Esophagus muscularis mucosa (tissue), 4 donors: ENCODE data around the gene TSSK2. TPM values are rescaled to one million over a fixed set of nuclear protein-coding genes. Genes with fewer than 3 reads are reported as not detected.

Experiments
- DNase-seq: peaks from one replicate; pipeline ENCODE4 v3.0.0-alpha.2; 2017; ENCODE audit errors: extremely low spot score
- H3K27ac ChIP-seq, 4 donors: fragments of 200-600 bp; sonication (generic); replicated peaks in 1 of 4; 1 replicate in 3 of 4; 2 replicates in 1 of 4; pipeline ENCODE4 v1.5.1; 2016 to 2019; ENCODE audit warnings: mild to moderate bottlenecking in 1 of 4
- H3K27me3 ChIP-seq, 4 donors: fragments of 200-600 bp; sonication (generic); one replicate each; pipeline versions ENCODE4 v1.5.1 to v1.6.0; 2016 to 2019
- H3K36me3 ChIP-seq, 4 donors: fragments of 200-600 bp; sonication (generic); one replicate each; pipeline ENCODE4 v1.5.1; 2016 to 2019
- H3K4me1 ChIP-seq, 4 donors: fragments of 200-600 bp; sonication (generic); one replicate each; pipeline ENCODE4 v1.5.1; 2016 to 2019
- H3K4me3 ChIP-seq, 4 donors: fragments of 200-600 bp; sonication (generic); 1 replicate in 2 of 4; 2 replicates in 2 of 4; pipeline ENCODE4 v1.5.1; 2016 to 2019; ENCODE audit warnings: mild to moderate bottlenecking in 4 of 4, moderate library complexity in 1 of 4
- H3K9me3 ChIP-seq, 4 donors: fragments of 200-600 bp; sonication (generic); 1 replicate in 3 of 4; 2 replicates in 1 of 4; pipeline ENCODE4 v1.5.1; 2016 to 2019
- EP300 ChIP-seq: sonication (generic); formaldehyde crosslinking; IDR thresholded peaks from one replicate; pipeline ENCODE4 v1.6.1; 2017; ENCODE audit warnings: antibody characterized with exemption
- POLR2A ChIP-seq: fragments of 450-650 bp; IDR thresholded peaks from one replicate; pipeline ENCODE4 v1.6.1; 2017; ENCODE audit warnings: antibody characterized with exemption, moderate library complexity, mild to moderate bottlenecking, low read depth
- POLR2AphosphoS5 ChIP-seq, 2 donors: sonication (generic); formaldehyde crosslinking; IDR thresholded peaks; one replicate each; pipeline ENCODE4 v1.6.1; 2017; ENCODE audit warnings: antibody characterized with exemption in 2 of 2
- WGBS: methylation state at CpG from one replicate; pipeline ENCODE4 v1.1.5; 2018; 5-methylcytosine and 5-hydroxymethylcytosine counted together
- intact Hi-C: fragments of 100-400 bp; cut with DNase I; formaldehyde crosslinking; loops from one replicate; pipeline ENCODE4 v1.15.1; 2023
- total RNA-seq, 4 donors: library from RNA; depleted of rRNA; stranded (reverse); fragments of >200 nt; gene quantifications; one replicate each; pipeline versions ENCODE4 v1.1.0 to v1.2.1, GENCODE V29; 2016
- TF ChIP-seq, protein P1 (sequence below), 3 experiments: fragments of 200-600 bp in 2 of 3; fragments of 450-650 bp in 1 of 3; sonication (generic) in 2 of 3; IDR thresholded peaks; one replicate each; pipeline ENCODE4 v1.5.1; 2017 to 2019; ENCODE audit warnings: antibody characterized with exemption in 3 of 3, mild to moderate bottlenecking in 2 of 3, moderate library complexity in 1 of 3

TSSK2 gene
- total RNA-seq, 4 donors from 2014 or later = not detected

DNA sequence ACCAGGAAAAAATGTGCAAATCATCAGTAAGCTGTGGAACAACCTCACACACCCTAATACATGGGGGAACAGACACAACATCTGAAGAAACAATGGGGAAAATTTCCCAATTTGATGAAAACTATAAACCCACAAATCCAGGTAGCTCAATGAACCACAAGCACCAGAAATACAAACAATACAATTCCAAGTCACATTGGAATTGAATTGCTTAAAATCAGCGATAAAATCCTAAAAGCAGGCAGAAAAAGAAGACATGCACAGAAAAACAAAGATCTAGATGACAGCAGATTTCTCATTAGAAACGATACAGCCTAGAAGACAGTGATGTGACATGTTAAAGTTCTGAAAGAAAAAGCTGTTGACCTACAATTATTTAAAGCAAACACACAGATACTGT lies 40.9 kb upstream of the TSSK2 start:
- Histone ChIP-seq H3K36me3 (peaks cover 0 to 38% (median 29%) of the 10 kb centered on the region in 4 donors), H3K4me3 (no peak overlapping the region), H3K9me3 (no peaks in the 10 kb centered on the region), H3K4me1 (peaks cover 6 to 17% (median 8%) of the 10 kb centered on the region in 4 donors), H3K27ac (no peak overlapping the region), H3K27me3 (no peaks in the 10 kb centered on the region)
- no peak for TF ChIP-seq EP300
- no peak for TF ChIP-seq POLR2AphosphoS5 (IDR thresholded peaks at IDR 0.05)
- TF ChIP-seq POLR2A = no peak
- TF ChIP-seq, protein P1, sequence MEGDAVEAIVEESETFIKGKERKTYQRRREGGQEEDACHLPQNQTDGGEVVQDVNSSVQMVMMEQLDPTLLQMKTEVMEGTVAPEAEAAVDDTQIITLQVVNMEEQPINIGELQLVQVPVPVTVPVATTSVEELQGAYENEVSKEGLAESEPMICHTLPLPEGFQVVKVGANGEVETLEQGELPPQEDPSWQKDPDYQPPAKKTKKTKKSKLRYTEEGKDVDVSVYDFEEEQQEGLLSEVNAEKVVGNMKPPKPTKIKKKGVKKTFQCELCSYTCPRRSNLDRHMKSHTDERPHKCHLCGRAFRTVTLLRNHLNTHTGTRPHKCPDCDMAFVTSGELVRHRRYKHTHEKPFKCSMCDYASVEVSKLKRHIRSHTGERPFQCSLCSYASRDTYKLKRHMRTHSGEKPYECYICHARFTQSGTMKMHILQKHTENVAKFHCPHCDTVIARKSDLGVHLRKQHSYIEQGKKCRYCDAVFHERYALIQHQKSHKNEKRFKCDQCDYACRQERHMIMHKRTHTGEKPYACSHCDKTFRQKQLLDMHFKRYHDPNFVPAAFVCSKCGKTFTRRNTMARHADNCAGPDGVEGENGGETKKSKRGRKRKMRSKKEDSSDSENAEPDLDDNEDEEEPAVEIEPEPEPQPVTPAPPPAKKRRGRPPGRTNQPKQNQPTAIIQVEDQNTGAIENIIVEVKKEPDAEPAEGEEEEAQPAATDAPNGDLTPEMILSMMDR (IDR thresholded peaks at IDR 0.05) = no peak
- no peak for DNase-seq
- intact Hi-C loops = no loop called here
- 96% methylated on average over 2 of the region's 2 CpGs for WGBS

- DNase-seq = no peak
- 97% methylated on average over 3 of the region's 3 CpGs for WGBS
- Histone ChIP-seq H3K36me3 (peaks cover 0 to 34% (median 26%) of the 10 kb centered on the region in 4 donors), H3K4me1 (peaks cover under 1 to 12% (median 3%) of the 10 kb centered on the region in 4 donors), H3K27ac (no peak overlapping the region), H3K4me3 (no peak overlapping the region), H3K27me3 (no peaks in the 10 kb centered on the region), H3K9me3 (no peaks in the 10 kb centered on the region)
- intact Hi-C loops = no loop called here
- TF ChIP-seq EP300 (no peak), POLR2A (no peak), POLR2AphosphoS5 (IDR thresholded peaks at IDR 0.05) (no peak)
- TF ChIP-seq, protein P1 (IDR thresholded peaks at IDR 0.05) = no peak
Measured at GRCh38 chr22:19090586-19091127, 40.5 kb upstream of the TSSK2 start.

DNA sequence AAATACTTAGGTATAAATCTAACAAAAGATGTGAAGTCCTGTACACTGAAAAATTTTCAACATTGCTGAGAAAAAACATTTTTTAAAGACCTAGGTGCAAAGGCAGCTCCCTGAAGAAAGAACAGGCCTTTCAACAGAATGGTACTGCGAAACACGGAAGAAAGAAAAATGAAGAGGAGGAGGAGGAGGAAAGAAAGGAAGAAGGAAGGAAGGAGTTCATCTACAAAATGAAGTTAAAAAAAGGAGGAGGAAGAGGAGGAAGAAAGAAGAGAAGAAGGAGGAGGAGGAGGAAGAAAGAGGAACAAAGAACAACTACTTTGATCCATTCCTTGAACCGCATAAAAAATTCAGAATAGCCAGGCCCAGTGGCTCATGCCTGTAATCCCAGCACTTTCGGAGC lies 38.4 kb upstream of the TSSK2 start:
- TF ChIP-seq, protein P1 (IDR thresholded peaks at IDR 0.05) = no peak
- TF ChIP-seq EP300 (no peak), POLR2A (no peak), POLR2AphosphoS5 (IDR thresholded peaks at IDR 0.05) (no peak)
- no peak for DNase-seq
- intact Hi-C loops = no loop called here
- 92% methylated on average over 4 of the region's 4 CpGs for WGBS
- H3K4me3 ChIP-seq = no peak overlapping the region
- no peak overlapping the region for H3K27ac ChIP-seq
- H3K9me3 ChIP-seq = no peaks in the 10 kb centered on the region
- H3K4me1 ChIP-seq = peaks cover 0 to 6% (median 1%) of the 10 kb centered on the region in 4 donors
- no peaks in the 10 kb centered on the region for H3K27me3 ChIP-seq
- H3K36me3 ChIP-seq = peaks cover 0 to 20% (median 17%) of the 10 kb centered on the region in 4 donors

GRCh38 chr22:19094393-19094997 lies 36.6 kb upstream of the TSSK2 start:
- Histone ChIP-seq H3K27ac (no peak overlapping the region), H3K36me3 (peaks cover 0 to 9% (median 3%) of the 10 kb centered on the region in 4 donors), H3K4me1 (peaks cover 0 to 8% (median 3%) of the 10 kb centered on the region in 4 donors), H3K27me3 (no peaks in the 10 kb centered on the region), H3K9me3 (no peaks in the 10 kb centered on the region), H3K4me3 (no peak overlapping the region)
- intact Hi-C loops = no loop called here
- TF ChIP-seq POLR2A (no peak), EP300 (no peak), POLR2AphosphoS5 (IDR thresholded peaks at IDR 0.05) (no peak)
- TF ChIP-seq, protein P1 (IDR thresholded peaks at IDR 0.05) = no peak
- WGBS = 97% methylated on average over 4 of the region's 4 CpGs
- no peak for DNase-seq

GRCh38 chr22:19096555-19096954 lies 34.6 kb upstream of the TSSK2 start:
- Histone ChIP-seq H3K27me3 (no peaks in the 10 kb centered on the region), H3K4me3 (no peak overlapping the region), H3K9me3 (no peaks in the 10 kb centered on the region), H3K36me3 (peaks cover 0 to 9% (median 5%) of the 10 kb centered on the region in 4 donors), H3K4me1 (peaks cover 0 to 8% (median 3%) of the 10 kb centered on the region in 4 donors), H3K27ac (no peak overlapping the region)
- no peak for DNase-seq
- intact Hi-C loops = no loop called here
- no peak for TF ChIP-seq POLR2A
- no peak for TF ChIP-seq POLR2AphosphoS5 (IDR thresholded peaks at IDR 0.05)
- 100% methylated on average over 1 of the region's 1 CpG for WGBS
